ENCODE data around the gene METTL16. TPM values are rescaled to one million over a fixed set of nuclear protein-coding genes. Genes with fewer than 3 reads are reported as not detected.

METTL16 gene
- total and polyA plus RNA-seq, 9 of the 15 experiments (the other 6 are each of a cell fraction or from before 2014, with no cell fraction given) = 12.1 to 30.5 (median 19.8) TPM

DNA sequence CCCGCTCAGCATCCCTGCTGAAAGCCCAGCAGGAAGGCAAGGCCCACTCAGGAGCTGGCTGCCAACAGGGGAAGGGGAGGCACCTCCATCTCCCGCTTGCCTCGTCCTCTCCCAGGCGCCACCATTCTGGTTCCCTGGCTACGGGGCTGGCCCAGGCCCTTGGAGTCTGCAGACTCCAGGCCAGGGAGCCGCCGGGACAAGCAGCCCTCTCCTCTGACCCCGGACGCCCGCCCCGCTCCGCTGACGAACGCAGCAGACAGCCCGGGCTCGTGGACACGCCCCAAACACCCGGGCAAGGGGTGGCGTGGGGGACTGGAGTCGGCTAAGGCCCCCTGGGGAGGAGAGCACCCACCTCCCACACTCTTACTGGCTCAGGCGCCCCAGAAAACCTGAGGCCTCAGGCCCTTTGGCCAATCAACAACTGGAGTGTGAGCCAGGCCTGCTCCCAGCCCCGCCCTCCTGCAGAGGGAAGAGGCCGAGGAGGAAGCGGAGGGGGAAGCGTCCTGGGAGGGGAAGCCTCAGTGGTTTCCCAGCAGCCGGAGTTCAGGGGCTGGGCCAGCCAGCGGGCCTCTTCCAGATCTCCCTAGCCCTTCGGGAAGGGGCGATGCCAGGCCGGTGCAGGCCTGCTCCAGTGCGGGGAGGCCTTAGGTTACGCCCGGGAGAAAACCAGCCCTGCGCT lies 115.0 kb downstream of the METTL16 start (continued):
- TF ChIP-seq U2AF1 (optimal IDR thresholded peaks at IDR 0.05; ENCODE audit: low read depth, low read length) (no peak), POU5F1 (IDR thresholded peaks at IDR 0.05; ENCODE audit: borderline replicate concordance, low read depth, low read length, partially characterized antibody) (no peak), E4F1 (CRISPR knock-in tag; IDR thresholded peaks at IDR 0.05; ENCODE audit: borderline replicate concordance) (no peak), ZNF584 (CRISPR knock-in tag; IDR thresholded peaks at IDR 0.05; ENCODE audit: low read depth) (no peak), ETV6 (IDR thresholded peaks at IDR 0.05; ENCODE audit: borderline replicate concordance in 1 of 2, low read depth in 2 of 2, low read length in 1 of 2) (no peak), ETV6 (CRISPR knock-in tag; IDR thresholded peaks at IDR 0.05; ENCODE audit: borderline replicate concordance) (no peak), CREB3L1 (IDR thresholded peaks at IDR 0.05; ENCODE audit: borderline replicate concordance, low read depth) (no peak), HCFC1 (IDR thresholded peaks at IDR 0.05; ENCODE audit: low read depth, low read length) (no peak), CREM (IDR thresholded peaks at IDR 0.05; ENCODE audit: low read depth) (peak; percentile 60), CBFA2T3 (IDR thresholded peaks at IDR 0.05) (no peak), ZBTB26 (CRISPR knock-in tag; IDR thresholded peaks at IDR 0.05) (no peak), CCNT2 (IDR thresholded peaks at IDR 0.05; ENCODE audit: borderline replicate concordance, extremely low read depth, insufficient read length, low read depth, low read length) (peak; percentile 26), UBTF (IDR thresholded peaks at IDR 0.05; ENCODE audit: borderline replicate concordance in 1 of 2, low read depth in 2 of 2, low read length in 2 of 2) (no peak), KLF13 (tag; IDR thresholded peaks at IDR 0.05; ENCODE audit: borderline replicate concordance, low read depth) (no peak), ZNF589 (CRISPR knock-in tag; IDR thresholded peaks at IDR 0.05; ENCODE audit: low read depth) (no peak), NR2F6 (CRISPR knock-in tag; IDR thresholded peaks at IDR 0.05) (no peak)
- TF ChIP-seq, protein P1, sequence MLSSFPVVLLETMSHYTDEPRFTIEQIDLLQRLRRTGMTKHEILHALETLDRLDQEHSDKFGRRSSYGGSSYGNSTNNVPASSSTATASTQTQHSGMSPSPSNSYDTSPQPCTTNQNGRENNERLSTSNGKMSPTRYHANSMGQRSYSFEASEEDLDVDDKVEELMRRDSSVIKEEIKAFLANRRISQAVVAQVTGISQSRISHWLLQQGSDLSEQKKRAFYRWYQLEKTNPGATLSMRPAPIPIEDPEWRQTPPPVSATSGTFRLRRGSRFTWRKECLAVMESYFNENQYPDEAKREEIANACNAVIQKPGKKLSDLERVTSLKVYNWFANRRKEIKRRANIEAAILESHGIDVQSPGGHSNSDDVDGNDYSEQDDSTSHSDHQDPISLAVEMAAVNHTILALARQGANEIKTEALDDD (IDR thresholded peaks at IDR 0.05) = no peak

All from K562 (cell line).